Dendritic cell treated with granulocyte-macrophage colony-stimulating factor and Interleukin-4, amounts not matched to agents 40 ng/mL and 50 ng/mL, for 4 days (primary cell): ENCODE results near the gene CHST11.
"Not testable (repeated sequence)": the region's sequence is repeated elsewhere in the genome, so short reads cannot be mapped to it uniquely, and the experiment has no call there.

Source experiments
- H3K27ac Mint-ChIP-seq: one replicate; pipeline ENCODE4 v1.8.0; 2022; ENCODE audit warnings: mild to moderate bottlenecking, mixed read lengths
- H3K27me3 Mint-ChIP-seq: one replicate; pipeline ENCODE4 v1.8.0; 2022; ENCODE audit warnings: mild to moderate bottlenecking, mixed read lengths
- H3K36me3 Mint-ChIP-seq: one replicate; pipeline ENCODE4 v1.8.0; 2022; ENCODE audit warnings: low read depth, mixed read lengths
- H3K4me1 Mint-ChIP-seq: one replicate; pipeline ENCODE4 v1.8.0; 2022; ENCODE audit warnings: low read depth, mixed read lengths
- H3K4me3 Mint-ChIP-seq: one replicate; pipeline ENCODE4 v1.8.0; 2022; ENCODE audit warnings: mild to moderate bottlenecking, moderate library complexity, mixed read lengths
- H3K9me3 Mint-ChIP-seq: one replicate; pipeline ENCODE4 v1.8.0; 2022; ENCODE audit warnings: mixed read lengths
- intact Hi-C: fragments of 100-400 bp; cut with micrococcal nuclease; formaldehyde crosslinking; loops from one replicate; pipeline ENCODE4 v1.15.0; 2022

Gene CHST11

DNA sequence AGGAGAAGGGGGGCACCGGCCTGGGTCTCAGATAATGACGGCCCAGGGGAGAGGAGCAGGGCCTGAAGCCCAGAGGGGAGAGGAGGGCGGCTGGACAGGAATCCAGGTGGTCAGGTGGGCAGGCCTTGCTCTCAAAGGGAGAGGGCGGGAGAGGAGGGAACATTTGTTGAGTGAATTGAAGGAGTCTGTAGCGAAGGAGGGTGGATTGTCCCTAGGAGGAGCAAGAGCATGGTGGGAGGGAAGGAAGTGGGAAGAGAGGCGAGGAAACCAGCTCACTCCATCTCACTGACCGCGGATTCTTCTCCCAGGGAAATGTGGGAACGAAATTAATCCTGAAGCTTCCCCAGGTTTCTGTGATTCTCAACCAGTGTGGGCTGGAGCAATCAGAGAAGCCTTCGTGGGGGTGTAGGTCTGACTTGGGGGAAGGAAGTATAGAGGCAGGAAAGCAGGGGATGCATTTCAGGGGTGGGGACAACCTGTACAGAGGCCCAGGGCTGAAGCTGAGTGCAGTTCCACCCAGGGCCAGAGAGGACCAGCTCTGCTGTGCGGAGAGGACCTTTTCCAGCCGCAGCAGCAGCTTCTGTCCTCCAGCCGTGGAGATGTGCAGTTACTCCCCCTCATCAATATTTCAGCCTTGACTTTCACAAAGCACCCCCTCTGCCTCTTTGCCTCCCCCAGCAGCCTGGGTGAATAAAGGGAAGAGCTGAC, 100.9 kb downstream of the CHST11 start:
- Mint-ChIP-seq H3K4me1 (peaks cover 68% of the 10 kb centered on the region), H3K27me3 (no peaks in the 10 kb centered on the region), H3K9me3 (peaks cover 13% of the 10 kb centered on the region), H3K36me3 (peaks cover 68% of the 10 kb centered on the region), H3K27ac (no peak overlapping the region), H3K4me3 (no peak overlapping the region)
- intact Hi-C loops, result no loop called here

DNA sequence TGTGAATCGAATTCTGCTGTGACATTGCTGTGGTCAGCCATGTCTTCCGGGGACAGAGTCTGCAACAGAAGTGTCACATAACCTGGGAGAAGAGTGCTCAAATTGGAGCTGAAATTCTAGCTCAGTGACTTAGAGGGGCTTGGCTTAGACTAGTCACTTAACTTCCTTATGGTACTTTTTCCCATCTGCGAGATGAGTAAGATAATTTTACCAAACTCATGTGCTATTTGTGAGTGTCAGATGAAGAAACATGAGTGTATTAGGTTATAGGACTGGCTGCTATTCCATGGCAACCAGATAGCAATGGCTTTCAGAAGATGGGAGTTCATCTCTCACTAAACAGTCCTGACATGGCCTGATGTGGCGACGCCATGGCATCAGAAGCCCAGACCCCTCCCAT, 104.1 kb downstream of the CHST11 start:
- peaks cover 6% of the 10 kb centered on the region for H3K9me3 Mint-ChIP-seq
- H3K36me3 Mint-ChIP-seq, result peaks cover 80% of the 10 kb centered on the region
- intact Hi-C loops, result no loop called here
- H3K4me1 Mint-ChIP-seq, result peaks cover 57% of the 10 kb centered on the region
- no peak overlapping the region for H3K4me3 Mint-ChIP-seq
- H3K27ac Mint-ChIP-seq, result no peak overlapping the region
- H3K27me3 Mint-ChIP-seq, result no peaks in the 10 kb centered on the region

DNA sequence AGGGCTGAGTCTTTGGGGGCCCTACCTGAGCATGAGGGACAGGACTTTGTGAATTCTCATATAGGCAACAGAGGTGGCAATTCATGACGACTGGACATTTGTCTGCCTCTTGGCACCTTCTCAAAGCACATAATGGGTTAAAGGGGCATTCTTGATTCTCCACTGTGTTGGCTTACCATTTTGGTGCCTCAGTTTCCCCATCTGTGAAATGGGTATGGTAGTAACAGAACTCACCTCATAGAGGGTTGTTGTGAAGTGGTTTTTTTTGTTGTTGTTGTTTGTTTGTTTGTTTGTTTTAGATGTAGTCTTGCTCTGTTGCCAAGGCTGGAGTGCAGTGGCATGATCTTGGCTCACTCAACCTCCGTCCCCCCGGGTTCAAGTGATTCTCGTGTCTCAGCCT, 106.0 kb downstream of the CHST11 start:
- H3K4me1 Mint-ChIP-seq, result peaks cover 56% of the 10 kb centered on the region
- H3K9me3 Mint-ChIP-seq, result peaks cover 6% of the 10 kb centered on the region
- no peak overlapping the region for H3K4me3 Mint-ChIP-seq
- intact Hi-C loops, result no loop called here
- H3K36me3 Mint-ChIP-seq, result peaks cover 80% of the 10 kb centered on the region
- H3K27ac Mint-ChIP-seq, result no peak overlapping the region
- no peaks in the 10 kb centered on the region for H3K27me3 Mint-ChIP-seq

DNA sequence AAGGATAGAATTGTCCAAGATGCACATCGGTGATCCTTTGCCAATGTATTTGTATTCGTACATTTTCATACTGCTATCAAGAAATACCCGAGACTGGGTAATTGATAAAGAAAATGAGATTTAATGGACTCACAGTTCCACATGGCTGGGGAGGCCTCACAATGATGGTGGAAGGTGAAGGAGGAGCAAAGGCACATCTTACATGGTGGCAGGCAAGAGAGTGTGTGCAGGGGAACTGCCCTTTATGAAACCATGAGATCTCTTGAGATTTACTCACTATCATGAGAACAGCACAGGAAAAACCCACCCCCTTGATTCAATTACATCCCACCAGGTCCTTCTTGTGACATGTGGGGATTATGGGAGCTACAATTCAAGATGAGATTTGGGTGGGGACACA, 107.9 kb downstream of the CHST11 start:
- H3K9me3 Mint-ChIP-seq, H3K27me3 Mint-ChIP-seq, H3K4me3 Mint-ChIP-seq, H3K27ac Mint-ChIP-seq, intact Hi-C loops: not testable (repeated sequence)
- Mint-ChIP-seq H3K4me1 (peaks cover 69% of the 10 kb centered on the region), H3K36me3 (peaks cover 73% of the 10 kb centered on the region)

DNA sequence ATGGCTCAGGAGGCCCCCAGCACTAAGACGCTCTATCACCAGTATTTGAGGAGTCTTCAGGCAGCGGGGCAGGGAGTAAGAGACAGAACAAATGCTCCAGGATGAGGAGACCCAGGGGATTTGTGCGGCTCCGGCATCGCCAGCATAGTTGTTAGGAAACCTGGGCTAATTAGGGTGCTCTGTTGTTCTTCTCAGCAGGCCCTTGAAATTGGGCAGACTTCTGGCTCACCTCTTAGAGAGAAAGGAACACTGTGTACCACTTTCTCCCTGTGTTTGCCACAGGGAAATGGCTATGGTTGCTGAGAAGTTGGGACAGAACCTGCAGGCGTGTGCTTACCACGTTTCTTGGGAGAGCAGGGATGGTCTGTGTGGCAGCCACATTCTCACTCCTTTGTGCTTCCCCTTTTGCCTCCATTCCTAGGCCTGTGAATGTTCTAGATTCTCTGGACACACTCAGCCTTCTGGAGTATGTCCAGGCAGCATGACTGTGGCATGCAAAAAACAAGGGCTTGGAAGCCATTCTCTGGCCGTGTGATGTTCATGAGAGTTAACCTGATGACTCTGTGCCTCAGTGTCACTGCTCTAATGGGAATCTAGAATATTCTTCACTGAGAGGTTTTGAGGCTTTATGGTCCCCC, 109.0 kb downstream of the CHST11 start:
- intact Hi-C loops, result no loop called here
- peaks cover 69% of the 10 kb centered on the region for H3K4me1 Mint-ChIP-seq
- peak overlapping the region; percentile 51 for H3K27ac Mint-ChIP-seq
- no peaks in the 10 kb centered on the region for H3K27me3 Mint-ChIP-seq
- H3K9me3 Mint-ChIP-seq, result peaks cover 6% of the 10 kb centered on the region
- no peak overlapping the region for H3K4me3 Mint-ChIP-seq
- H3K36me3 Mint-ChIP-seq, result peaks cover 62% of the 10 kb centered on the region

DNA sequence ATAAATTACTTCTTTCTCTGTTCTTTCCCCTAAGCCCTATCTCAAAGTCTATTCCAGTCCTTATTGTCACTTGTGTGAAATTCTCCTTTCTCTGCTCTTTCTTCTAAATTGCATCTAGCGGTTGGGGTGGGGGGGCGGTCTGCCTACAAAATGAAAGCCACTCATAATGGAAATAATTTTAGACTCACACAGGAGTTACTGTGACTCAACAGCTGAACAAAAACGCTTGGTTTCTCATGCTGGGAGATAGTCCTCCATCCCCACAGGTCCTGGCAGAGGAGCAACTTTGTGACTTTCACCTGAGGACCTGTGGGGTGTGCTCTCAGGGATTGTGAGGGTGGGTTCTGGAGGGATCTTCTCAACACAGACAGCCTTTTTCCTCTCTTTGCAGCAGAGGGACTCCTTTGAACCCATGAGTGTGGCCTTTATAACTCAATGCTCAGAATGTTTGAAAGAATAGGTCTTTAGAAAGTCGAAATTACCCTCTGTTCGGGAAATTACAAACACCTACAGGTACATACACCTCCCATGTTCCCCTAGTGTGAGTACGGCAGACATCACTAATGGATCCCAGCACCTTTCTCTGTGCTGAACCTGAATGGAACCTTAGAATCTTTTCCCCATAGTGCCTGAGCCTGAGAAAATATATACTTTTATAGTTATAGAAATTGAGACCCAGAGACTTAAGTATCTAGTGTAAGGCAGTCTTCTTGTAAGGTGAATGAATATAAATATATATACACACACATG, 109.7 kb downstream of the CHST11 start:
- intact Hi-C loops, result no loop called here
- Mint-ChIP-seq H3K4me3 (no peak overlapping the region), H3K36me3 (peaks cover 56% of the 10 kb centered on the region), H3K27ac (peak overlapping the region; percentile 51), H3K27me3 (no peaks in the 10 kb centered on the region), H3K9me3 (peaks cover 6% of the 10 kb centered on the region), H3K4me1 (peaks cover 74% of the 10 kb centered on the region)

DNA sequence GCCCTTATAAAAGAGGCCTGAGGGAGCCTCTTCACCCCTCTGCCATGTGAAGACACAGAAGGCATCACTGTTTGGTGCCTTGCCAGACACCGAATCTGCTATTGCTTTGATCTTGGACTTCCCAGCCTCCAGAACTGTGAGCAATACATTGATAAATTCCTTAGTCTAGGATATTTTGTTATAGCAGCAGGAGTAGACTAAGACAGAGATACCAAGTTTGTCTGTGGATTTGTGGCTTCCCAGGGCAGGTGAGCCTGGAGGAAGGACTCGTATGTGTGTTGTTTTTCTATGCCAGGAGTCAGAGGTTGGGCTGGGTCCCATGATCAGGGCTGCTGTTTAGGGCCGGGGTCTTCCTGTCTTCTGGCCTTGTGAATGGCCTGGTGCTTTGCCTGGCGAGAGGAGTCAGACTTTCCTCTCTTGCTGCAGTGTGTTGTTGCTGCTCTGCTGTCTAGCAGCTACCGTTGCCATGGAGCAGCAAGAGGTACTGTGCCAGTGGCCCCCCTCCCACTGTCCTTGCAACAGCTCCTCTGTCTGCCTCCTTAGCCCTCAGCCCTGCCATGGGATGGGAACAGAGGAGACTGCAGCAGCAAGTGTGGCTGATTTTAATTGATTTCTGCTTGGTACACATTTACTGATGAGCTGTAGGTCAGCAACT, 111.2 kb downstream of the CHST11 start:
- Mint-ChIP-seq H3K4me1 (peaks cover 79% of the 10 kb centered on the region), H3K27ac (peak overlapping the region; percentile 47), H3K36me3 (peaks cover 50% of the 10 kb centered on the region), H3K9me3 (peaks cover 6% of the 10 kb centered on the region), H3K27me3 (no peaks in the 10 kb centered on the region), H3K4me3 (no peak overlapping the region)
- intact Hi-C loops, result no loop called here

DNA sequence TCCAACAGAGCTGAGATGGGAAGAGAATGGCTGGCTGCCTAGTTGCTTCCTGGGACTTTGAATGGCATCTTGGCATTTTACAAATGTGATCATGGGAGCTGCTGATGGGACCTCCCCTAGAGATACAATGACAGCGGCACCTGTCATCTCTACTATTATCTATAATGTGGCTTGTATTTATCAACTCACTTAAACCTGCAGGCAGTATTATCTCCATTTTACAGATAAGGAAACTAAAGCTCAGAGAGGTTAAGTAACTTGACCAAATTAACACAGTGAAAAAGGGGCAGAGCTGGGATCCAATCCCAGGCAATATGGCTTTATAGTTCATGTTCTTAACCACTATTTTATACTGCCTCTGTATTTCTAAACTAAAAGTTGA, 111.7 kb downstream of the CHST11 start:
- H3K4me1 Mint-ChIP-seq, result peaks cover 77% of the 10 kb centered on the region
- peaks cover 49% of the 10 kb centered on the region for H3K36me3 Mint-ChIP-seq
- no peak overlapping the region for H3K4me3 Mint-ChIP-seq
- peaks cover 6% of the 10 kb centered on the region for H3K9me3 Mint-ChIP-seq
- intact Hi-C loops, result no loop called here
- peak overlapping the region; percentile 3 for H3K27ac Mint-ChIP-seq
- H3K27me3 Mint-ChIP-seq, result no peaks in the 10 kb centered on the region

DNA sequence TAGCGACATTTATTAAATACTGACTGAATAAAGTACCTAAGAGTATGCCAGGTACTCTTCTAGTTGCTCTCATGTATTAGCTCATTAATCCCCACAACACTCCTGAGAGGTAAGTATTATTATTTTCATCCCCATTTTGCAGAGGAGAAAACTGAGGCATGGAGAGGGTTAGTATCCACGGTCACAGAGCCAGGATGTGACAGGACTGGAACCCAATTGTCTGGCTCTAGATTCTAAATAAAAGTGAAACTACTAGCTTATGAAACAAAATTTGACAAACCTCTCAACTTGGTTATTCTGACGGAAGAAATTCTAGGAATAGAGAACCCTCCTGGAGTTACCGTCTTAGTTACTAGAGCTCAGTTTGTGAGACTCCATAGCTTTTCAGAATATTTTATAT, 112.2 kb downstream of the CHST11 start:
- intact Hi-C loops, result no loop called here
- H3K4me3 Mint-ChIP-seq, result no peak overlapping the region
- peak overlapping the region; percentile 4 for H3K27ac Mint-ChIP-seq
- no peaks in the 10 kb centered on the region for H3K27me3 Mint-ChIP-seq
- H3K9me3 Mint-ChIP-seq, result peaks cover 6% of the 10 kb centered on the region
- peaks cover 72% of the 10 kb centered on the region for H3K4me1 Mint-ChIP-seq
- peaks cover 49% of the 10 kb centered on the region for H3K36me3 Mint-ChIP-seq

DNA sequence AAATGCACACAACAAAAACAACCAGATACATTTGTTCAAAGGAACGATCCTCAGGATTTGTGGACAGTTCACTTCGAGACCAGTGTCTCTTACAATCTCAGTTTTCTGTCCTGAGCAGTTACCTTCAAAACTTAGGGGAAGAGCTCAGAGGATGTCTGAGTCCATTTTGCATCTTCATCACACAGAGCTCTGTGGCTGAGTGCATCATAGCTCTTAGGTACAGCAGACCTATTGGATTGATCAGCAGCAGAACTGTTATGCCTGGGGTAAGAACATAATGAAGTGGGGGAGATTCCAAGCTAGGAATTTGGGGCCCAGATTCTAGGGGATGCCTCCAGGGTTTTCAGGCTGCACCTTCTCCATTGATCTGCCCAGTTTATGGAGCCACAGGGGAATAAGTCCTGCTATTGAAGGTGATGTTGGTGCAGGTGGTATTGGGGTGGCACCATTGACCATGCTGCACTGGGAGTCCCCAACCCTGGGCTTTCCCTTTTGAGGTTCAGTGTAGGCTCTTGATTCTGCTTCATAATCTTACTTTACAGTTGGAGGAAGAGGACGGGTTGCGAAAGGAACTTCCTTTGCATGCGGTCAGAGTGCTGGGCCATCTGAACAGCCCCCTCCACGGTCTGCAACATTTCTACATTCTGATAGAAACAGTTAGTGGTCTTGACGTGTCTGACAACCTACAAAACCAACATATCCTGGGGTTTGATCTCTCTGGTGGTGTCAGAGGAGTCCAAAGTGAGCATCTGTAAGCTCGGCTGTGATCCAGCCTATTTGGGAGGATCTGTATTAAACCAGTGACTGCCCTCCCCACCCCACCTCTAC, 112.8 kb downstream of the CHST11 start:
- peak overlapping the region; percentile 4 for H3K27ac Mint-ChIP-seq
- peaks cover 3% of the 10 kb centered on the region for H3K9me3 Mint-ChIP-seq
- peaks cover 71% of the 10 kb centered on the region for H3K4me1 Mint-ChIP-seq
- H3K27me3 Mint-ChIP-seq, result no peaks in the 10 kb centered on the region
- H3K36me3 Mint-ChIP-seq, result peaks cover 43% of the 10 kb centered on the region
- intact Hi-C loops, result no loop called here
- H3K4me3 Mint-ChIP-seq, result no peak overlapping the region

DNA sequence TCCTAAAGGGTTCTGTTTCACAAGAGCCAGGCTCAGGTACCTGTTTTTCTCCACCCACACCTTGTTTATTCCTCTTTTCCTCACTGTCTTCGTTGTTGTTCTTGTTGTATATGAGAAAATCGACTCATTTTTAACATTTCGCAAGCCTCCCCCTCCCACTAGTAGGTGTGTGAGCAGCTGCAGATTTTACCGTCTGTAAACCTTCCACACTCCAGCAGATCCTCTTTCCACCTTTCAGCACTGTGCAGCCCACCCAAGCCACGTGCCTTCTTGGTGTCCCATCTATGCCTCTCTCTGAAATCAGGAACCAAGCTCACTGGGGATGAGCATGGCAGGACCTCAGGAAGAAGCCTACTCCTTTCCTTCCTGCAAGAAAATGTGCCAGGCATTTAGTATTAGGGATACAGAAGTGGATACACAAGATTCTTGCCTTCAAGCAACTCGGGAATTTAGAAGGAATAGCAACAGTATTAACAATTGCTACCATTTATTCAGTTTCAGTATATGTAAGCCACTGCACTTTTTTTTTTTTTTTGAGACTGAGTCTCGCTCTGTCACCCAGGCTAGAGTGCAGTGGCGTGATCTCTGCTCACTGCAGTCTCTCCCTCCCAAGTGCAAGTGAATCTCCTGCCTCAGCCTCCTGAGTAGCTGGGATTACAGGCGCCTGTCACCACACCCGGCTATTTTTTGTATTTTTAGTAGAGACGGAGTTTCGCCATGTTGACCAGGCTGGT, 113.6 kb downstream of the CHST11 start:
- Mint-ChIP-seq H3K27ac (peak overlapping the region; percentile 4), H3K9me3 (no peaks in the 10 kb centered on the region), H3K4me1 (peaks cover 72% of the 10 kb centered on the region), H3K36me3 (peaks cover 39% of the 10 kb centered on the region), H3K4me3 (no peak overlapping the region), H3K27me3 (no peaks in the 10 kb centered on the region)
- intact Hi-C loops, result no loop called here

DNA sequence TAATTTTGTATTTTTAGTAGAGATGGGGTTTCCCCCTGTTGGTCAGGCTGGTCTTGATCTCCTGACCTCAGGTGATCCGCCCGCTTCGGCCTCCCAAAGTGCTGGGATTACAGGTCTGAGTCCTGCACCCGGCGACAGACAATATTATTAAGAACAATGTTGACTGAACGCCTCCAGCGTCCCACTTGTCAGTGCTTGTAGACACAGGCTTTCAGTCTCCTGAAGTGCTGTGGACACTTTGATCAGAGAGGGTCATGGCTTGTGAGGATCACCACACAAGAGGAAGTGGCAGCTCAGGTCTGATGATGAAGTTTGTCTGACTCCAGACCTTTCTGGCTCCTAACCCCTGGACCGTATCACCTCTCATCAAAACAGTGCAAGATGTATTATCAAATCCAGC, 114.6 kb downstream of the CHST11 start:
- intact Hi-C loops, result no loop called here
- no peak overlapping the region for H3K4me3 Mint-ChIP-seq
- no peak overlapping the region for H3K27ac Mint-ChIP-seq
- H3K9me3 Mint-ChIP-seq, result no peaks in the 10 kb centered on the region
- peaks cover 72% of the 10 kb centered on the region for H3K4me1 Mint-ChIP-seq
- peaks cover 38% of the 10 kb centered on the region for H3K36me3 Mint-ChIP-seq
- no peaks in the 10 kb centered on the region for H3K27me3 Mint-ChIP-seq

DNA sequence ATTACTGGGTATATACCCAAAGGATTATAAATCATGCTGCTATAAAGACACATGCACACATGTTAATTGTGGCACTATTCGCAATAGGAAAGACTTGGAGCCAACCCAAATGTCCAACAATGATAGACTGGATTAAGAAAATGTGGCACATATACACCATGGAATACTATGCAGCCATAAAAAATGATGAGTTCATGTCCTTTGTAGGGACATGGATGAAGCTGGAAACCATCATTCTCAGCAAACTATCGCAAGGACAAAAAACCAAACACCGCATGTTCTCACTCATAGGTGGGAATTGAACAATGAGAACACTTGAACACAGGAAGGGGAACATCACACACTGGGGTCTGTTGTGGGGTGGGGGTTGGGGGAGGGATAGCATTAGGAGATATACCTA, 117.6 kb downstream of the CHST11 start:
- H3K27ac Mint-ChIP-seq, H3K4me3 Mint-ChIP-seq, H3K27me3 Mint-ChIP-seq, H3K9me3 Mint-ChIP-seq, intact Hi-C loops: not testable (repeated sequence)
- Mint-ChIP-seq H3K36me3 (peaks cover 40% of the 10 kb centered on the region), H3K4me1 (peaks cover 73% of the 10 kb centered on the region)
